Head of caudate nucleus (tissue), 42 donors: Measurements from ENCODE around the gene C20orf144.

Source experiments
- DNase-seq, 42 donors: peaks; one replicate each; pipeline versions ENCODE4 v3.0.0 to v3.0.0-alpha.2; 2020 to 2021; ENCODE audit warnings: mixed read lengths in 7 of 42
- intact Hi-C: fragments of 100-400 bp; cut with DNase I; formaldehyde crosslinking; loops from one replicate; pipeline ENCODE4 v1.15.0; 2022

The C20orf144 gene

DNA sequence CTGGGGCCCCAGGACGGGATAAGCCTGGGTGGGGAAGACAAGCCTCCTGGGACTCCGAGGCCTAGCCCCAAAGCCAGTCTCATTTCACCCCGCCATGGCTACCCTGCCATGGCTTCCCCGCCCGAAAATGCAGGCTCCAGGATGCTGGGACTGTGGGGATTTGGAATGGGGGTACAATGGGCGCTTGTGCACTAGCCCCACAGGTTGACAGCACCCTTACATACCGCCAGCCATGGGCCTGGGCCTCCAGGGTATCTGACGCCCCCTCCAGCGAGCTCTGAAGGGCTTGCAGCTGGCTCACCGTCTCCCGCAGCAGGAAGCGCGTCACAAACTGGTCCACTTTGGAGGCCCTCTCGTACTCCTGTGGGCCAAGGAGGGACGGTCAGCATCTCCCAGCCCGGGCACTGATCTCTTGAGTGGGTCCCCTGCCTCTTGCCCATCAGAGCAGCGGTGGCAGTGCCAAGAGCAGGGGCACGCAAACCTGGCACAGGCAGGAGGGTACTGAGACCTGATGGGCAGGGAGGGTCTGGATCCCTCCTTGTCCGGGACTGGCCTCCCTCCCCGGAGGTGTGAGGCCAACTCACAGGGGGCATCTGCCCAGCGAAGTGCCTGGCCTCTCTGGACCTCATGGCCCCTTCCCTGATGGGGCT is 2.0 kb upstream of the C20orf144 start:
- no peak for DNase-seq
- intact Hi-C loops = loop anchor here (10.0 kb wide), 1 partner anchor 75 kb away; the partner anchor contains the start of gene ZNF341

DNA sequence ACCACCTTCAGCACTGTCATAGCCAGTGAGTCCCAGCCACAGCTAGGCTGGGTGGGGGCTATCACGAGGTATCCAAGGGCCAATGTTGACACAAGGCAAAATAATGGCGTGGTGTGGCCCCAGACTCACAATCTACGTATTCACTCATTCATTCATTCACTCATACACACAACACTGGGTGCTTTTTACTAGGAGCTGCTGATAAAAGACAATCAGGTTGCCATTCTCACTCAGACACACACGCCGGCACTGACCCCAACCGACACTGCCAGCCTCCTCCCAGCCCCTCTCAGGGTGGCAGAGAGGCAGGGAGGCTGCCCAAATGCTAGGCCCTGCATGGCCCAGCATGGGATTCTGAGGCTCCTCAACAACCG is 1.5 kb upstream of the C20orf144 start:
- intact Hi-C loops = loop anchor here (10.0 kb wide), 1 partner anchor 74 kb away; the partner anchor contains the start of gene ZNF341
- no peak for DNase-seq

DNA sequence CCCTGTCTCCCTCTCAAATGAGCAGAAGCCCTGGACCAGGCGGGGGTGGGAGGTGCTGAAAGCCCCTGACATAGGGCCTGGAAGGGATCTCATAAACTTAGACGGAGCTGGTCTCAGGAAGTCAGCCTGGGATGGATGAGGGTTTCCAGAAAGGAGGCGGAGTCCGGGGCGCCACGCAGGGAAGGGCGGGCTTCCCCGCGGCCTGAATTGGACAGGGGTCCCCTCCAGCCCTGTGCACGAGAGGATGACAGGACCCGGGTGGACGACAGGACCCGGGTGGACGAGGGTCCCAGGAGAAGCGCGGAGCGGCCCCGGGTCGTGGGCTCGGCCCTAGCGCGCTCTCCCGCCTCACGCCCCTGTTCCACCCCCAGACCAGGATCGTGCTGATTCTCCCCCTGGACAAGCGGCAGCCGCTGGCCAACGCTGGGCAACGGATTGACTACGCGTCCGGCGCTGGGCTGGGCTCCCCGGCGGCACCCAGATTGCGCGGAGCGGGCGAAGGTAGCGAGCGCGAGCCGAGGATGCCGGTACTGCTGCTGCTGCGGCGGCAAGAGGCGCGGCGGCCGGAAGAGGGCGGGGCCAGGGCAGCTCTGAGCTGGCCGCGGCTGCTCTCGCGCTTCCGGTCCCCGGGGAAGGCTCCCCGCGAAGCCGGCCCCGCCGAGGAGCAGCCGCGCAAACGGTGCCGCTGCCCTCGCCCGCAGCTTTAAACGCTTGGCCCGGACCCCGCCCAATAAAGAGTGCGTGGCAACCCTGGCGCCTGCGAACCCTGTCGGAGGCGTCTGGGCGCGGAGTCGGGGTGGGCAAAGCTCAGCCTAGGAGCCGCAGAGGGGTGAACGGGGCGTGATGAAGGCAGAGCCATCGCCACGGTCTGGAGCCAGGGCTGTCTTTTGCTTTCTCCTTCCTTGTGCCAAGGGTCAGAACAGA is 1.3 kb downstream of the C20orf144 start:
- intact Hi-C loops = loop anchor here (10.0 kb wide), 1 partner anchor 71 kb away; the partner anchor contains the start of gene ZNF341
- DNase-seq = peak in 41 of 42 donors; percentile 59 to 93 (median 85)

DNA sequence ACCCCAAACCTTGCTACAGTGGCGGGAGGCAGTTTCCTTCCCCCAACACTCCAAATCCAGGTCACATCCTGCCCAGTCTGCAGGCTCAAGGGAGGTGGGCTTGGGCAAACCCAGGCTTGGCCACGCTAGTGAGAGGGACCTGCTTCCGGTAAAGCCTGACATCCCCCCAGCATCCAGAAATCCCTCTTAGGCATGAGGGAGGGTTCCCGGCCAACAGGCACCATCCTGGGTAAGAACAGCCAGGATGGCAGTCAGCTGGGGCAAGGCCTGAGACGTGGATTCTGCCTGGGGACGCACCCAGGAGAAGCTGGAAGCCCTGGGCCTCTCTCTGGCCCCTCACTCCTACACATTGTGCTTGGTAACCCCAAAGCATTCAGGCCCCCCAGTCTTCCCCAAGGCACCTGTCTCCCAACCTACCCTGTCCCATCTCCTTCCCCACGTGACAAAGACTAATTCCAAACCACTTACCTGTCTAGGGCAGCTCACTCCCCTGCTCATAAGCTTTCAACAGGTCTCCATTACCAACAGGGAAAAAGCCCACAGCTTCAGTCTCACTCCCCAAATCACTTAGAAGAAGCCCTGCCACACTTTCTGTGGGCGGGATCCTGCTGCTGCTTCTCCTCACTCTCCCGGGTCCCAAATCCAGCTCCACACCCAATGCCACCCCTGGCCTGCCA is 2.1 kb downstream of the C20orf144 start:
- no peak for DNase-seq

DNA sequence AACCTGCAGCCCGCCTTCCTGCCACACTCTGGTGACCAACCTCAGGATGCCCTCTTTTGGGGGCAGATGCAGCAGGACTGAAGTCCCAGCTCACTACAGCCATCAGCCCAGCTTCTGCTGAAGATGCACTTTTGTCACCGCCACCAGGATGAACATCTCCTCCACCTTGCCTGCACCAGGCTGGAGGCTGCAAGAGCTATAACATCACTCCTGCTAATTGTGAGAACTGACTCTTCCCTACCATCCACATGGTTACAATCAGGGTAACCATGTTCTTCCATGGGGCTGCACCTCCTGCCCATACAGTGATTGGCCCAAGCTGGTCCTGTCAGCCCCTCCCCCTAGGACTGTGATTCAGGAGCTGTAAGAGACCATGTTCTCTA is 2.6 kb downstream of the C20orf144 start:
- no peak for DNase-seq
- intact Hi-C loops = loop anchor here (5.0 to 10.0 kb wide), 2 partner anchors 70 to 207 kb away; partner anchors contain the start of gene ZNF341

More for the DNA sequence above, 2.1 kb downstream of the C20orf144 start:
- intact Hi-C loops = loop anchor here (10.0 kb wide), 1 partner anchor 71 kb away; the partner anchor contains the start of gene ZNF341

DNA sequence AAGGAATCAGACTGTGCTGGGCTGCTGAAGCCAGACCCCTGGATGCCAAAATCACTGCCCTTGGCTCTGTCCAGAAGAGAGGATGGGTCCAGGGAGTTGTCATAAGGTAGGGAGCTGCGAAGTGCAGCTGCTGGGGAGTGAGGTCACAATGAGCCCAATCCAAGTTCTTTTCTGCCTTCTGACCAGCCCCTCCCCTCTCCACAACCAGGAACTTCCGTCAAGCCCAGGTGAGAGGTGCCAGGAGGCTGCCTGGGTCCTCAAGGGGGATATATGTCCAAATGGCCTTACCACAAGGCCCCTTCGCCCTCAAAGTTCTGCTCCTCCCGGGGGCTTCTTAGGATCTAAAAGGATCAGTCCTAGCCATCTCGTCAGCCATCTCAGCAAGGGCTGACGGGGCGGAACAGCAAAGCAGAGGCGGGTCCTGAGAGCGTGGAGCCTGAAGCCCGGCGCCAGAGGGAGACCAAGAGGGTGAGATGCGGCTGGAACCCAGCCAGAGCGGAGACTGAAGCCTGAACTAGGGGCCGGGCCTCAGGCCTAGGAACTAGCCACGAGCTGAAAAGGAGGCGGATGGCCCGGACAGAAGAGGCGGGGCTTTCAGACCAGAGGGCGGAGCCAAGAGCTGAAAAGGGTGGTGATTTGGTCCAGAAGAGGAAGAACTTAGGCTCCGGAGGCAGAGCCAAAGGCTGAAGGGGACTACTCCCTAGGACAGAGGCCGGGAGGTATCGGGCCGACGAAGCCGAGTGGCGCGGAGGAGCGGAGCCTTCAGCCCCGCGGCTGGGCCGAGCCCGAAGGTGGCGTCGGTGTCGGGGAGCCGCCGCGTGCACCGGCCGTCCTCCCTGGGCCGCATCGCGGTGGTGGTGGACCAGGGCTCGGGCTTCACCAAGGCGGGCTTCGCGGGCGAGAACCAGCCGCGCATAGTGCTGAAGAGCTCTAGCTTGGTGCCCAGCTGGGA is 4.4 kb downstream of the C20orf144 start, which contains the start of gene ACTL10:
ACTL10 (plus strand) TSS at position 651 of the 952 bp plus-strand sequence. CDS start 555 bp downstream, outside the sequence.
- DNase-seq = peak; percentile 87 to 98 (median 94)
- intact Hi-C loops = loop anchor here (5.0 to 10.0 kb wide), 2 partner anchors 68 to 209 kb away; partner anchors contain the start of gene ZNF341

DNA sequence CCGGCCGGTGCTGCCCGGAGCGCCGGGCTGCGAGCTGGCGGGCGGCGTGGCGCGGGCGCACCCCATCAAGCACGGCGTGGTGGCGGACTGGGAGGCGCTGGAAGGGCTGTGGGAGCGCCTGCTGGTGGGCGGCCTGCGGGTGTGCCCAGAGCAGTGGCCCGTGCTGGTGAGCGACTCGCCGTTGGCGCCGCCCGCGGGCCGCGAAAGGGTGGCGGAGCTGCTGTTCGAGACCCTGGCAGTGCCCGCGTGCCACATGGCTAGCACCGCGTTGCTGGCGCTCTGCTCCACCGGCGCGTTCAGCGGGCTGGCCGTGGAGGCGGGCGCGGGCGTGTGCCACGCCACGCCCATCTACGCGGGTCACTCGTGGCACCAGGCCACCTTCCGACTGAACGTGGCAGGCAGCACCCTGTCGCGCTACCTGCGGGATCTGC is 5.1 kb downstream of the C20orf144 start:
- DNase-seq = peak in 31 of 42 donors; percentile 21 to 71 (median 46)
- intact Hi-C loops = loop anchor here (5.0 to 10.0 kb wide), 2 partner anchors 68 to 210 kb away; partner anchors contain the start of gene ZNF341

DNA sequence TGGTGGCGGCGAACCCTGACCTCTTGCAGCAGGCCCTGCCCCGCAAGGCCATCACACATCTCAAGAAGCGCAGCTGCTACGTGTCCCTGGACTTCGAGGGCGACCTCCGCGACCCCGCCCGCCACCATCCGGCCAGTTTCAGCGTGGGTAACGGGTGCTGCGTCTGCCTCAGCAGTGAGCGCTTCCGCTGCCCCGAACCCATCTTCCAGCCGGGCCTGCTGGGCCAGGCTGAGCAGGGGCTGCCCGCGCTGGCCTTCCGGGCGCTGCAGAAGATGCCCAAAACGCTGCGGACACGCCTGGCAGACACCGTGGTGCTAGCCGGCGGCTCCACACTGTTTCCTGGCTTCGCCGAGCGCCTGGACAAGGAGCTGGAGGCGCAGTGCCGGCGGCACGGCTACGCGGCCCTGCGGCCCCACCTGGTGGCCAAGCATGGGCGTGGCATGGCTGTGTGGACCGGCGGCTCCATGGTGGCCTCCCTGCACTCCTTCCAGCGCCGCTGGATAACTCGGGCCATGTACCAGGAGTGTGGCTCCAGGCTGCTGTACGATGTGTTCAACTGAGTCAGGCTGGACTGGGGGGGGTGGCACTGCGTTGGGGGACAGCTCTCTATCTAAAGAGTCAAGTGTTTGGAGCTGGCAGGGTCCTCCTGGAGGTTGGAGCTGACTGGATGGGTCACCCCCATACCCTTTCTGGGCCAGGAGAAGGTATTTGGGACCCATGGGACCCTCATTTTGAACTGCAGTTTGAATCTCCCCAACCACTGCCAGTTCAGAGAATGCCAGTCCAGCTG is 5.7 kb downstream of the C20orf144 start:
- intact Hi-C loops = loop anchor here (5.0 to 10.0 kb wide), 2 partner anchors 67 to 211 kb away; partner anchors contain the start of gene ZNF341

DNA sequence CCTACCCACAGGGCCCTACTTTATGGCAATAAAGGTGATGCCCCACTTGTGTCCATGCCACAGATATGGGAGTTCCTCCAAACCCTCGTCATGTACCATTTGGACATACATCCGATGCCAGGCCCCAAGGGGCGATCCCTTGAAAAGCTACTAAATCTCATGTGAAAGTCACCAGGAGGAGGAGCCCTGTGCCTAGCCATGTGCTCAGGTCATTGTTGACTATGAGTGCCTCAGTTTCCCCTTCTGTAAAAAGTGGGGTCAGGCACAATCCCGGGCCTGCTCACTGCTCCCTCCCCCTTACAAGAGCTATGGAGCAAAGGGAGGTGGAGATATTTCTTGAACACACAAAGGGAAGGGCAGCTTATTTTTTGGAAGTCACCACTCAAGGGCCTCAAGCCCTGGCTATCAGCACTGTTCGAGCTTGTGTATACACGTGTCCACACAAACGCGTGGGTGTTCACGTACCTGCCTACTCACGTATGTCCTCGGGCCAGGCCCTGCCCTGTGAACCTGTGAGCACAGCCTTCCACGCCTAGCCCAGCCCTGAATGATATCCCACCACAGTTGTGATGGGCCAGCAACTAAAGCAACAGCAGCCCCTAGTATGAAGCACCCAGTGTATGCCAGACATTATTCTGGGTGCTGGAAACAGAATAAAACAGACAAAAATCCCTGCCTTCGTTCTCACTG is 6.5 kb downstream of the C20orf144 start:
- no peak for DNase-seq
- intact Hi-C loops = loop anchor here (5.0 to 10.0 kb wide), 2 partner anchors 66 to 211 kb away; partner anchors contain the start of gene ZNF341

More for the DNA sequence above, 5.7 kb downstream of the C20orf144 start:
- DNase-seq = peak; percentile 56 to 91 (median 81)

DNA sequence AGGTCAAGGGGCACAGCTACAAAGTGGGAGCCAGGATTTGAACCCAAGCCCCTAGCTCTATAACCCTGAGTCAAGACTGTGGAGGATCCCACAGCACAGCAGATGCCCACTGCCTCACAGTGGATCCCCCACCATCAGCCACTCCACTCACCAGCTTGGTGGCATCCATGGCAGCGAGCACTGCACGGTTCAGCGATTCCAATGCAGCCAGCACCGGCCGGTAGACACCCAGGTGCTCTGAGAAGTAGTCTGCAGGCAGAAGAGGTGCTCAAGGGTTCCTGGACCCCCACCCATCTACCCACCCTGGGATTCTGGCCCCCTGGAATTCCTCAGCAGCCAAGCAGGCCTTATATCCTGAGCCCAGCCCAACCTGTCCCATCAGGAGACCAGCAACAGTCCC is 7.1 kb downstream of the C20orf144 start:
- no peak for DNase-seq
- intact Hi-C loops = loop anchor here (5.0 to 10.0 kb wide), 2 partner anchors 66 to 212 kb away; partner anchors contain the start of gene ZNF341

DNA sequence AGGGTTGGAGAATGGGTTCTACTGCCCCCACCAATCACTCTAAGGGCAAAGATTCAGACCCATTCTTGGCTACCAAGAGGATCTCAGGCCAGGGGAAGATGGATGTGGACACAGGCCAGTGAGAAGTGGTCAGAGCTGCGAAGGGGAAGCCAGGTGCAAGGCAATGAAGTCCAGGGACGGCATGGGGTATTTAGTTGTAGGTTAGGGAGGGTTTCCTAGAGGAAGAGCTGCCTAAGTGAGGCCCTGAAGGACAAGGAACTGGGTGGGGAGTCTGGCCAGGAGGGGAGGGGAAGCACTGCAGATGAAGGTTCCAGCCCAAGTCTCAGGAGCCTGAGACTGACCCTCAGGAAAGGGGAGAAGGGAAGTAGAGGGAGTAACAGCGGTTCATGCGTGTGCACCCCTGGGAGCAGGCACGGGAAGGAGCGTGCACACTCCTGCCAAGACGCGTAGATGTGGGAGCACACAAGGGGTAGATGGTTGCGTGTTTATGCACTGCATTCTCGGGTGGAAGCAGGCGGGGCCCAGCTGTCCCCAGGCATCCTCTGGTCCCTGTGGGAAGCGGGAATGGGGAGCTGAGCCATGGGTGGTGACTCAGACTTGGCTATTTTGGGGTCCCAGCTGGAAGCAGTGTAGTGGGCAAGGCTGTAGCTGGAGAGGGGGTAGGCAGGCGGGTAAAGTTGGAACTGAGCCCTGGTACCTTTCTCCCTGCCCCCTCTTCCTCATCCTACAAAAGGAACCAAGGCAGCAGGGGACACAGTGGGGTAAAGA is 7.9 kb downstream of the C20orf144 start:
- intact Hi-C loops = loop anchor here (5.0 to 10.0 kb wide), 2 partner anchors 65 to 213 kb away; partner anchors contain the start of gene ZNF341
- no peak for DNase-seq

DNA sequence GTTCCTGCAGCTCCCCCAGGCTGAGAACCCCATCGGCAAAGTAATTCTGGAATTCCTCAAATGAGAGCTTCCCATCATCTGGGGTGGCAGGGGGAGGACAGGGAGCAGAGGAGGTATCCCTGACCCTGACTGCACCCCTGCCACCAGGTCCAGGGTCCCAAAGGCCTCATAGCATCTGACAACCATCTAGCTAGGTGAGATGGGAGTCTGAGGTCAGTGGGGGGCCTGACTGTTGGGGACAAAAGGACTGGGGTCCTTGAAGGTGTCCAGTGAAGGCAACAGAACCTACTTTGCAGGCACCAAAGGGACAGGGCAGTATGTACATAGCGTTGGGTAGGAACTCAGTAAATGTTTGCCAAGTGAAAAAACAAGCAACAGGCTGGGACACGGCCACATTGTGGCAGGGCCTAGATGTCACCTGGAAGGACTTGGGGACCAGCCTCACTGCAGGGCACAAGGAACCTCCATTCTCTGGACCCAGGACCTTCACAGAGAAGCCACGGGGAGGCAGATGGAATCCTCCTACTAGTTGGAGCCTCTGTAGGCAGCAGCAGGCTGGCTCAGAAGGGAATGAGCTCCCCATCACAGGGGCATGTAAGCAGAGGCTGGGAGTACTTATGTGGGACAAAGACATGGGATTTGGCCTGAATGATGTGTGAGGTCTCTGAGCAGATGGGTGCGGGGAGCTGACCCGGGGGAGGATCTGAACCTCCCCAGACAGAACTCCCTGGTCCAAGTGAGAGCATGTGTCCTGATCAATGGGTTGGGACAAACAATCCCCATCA is 8.8 kb downstream of the C20orf144 start:
- intact Hi-C loops = no loop called here
- no peak for DNase-seq

DNA sequence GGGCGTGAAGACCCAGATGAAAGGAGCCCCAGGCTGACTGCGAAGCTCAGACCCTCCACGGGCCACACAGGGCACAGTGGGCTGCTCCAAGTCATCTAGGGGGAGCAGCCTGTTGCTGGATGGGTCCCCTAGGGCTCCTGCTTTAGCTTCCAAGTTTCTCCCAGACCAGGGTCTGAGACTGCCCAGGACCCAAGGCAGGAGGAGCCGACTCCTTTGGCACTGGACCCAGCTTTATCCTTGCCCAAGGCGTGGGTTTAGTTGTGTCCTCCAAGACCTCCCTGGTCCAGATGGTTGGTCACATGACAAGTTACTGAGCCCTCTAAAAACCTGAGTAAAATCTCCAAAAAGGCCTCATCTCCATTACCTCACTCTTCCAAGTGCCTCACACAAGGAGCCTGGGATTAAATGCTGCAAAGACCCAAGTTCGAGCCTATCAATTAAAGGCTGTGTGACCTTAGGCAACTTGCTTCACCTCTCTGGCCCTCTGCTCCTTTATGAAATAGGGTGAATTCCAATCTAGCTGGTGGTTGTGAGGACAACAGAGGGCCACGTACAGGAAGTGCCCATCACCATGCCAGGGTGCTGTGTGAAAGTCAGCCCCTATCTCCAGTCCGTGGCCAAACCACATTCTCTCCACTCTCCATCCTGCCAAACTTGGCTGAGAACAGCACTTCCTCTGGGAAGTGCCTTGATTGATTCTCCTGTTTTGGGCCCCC is 9.6 kb downstream of the C20orf144 start:
- intact Hi-C loops = no loop called here
- no peak for DNase-seq
